Tibial artery (tissue), 4 donors: ENCODE data around the gene ARHGAP24.

Experiments
- DNase-seq, 2 donors: peaks; one replicate each; pipeline ENCODE4 v3.0.0-alpha.2; 2019
- H3K27ac ChIP-seq, 2 donors: fragments of 200-600 bp; sonication (generic) in 1 of 2; 1 replicate in 1 of 2; 2 replicates in 1 of 2; pipeline ENCODE4 v1.5.1; 2018 to 2019; ENCODE audit warnings: mild to moderate bottlenecking in 1 of 2
- H3K27me3 ChIP-seq, 2 donors: fragments of 200-600 bp; sonication (generic) in 1 of 2; one replicate each; pipeline versions ENCODE4 v1.5.1 to v1.6.0; 2016 to 2019
- H3K36me3 ChIP-seq, 3 donors: fragments of 200-600 bp; sonication (generic) in 2 of 3; one replicate each; pipeline ENCODE4 v1.5.1; 2016 to 2019; ENCODE audit warnings: mild to moderate bottlenecking in 2 of 3
- H3K4me1 ChIP-seq, 4 donors: fragments of 200-600 bp; sonication (generic) in 2 of 4; 1 replicate in 3 of 4; 2 replicates in 1 of 4; pipeline ENCODE4 v1.5.1; 2016 to 2019
- H3K4me3 ChIP-seq, 2 donors: fragments of 200-600 bp; sonication (generic) in 1 of 2; 1 replicate in 1 of 2; 2 replicates in 1 of 2; pipeline ENCODE4 v1.5.1; 2018 to 2019; ENCODE audit warnings: mild to moderate bottlenecking in 2 of 2
- H3K9me3 ChIP-seq, 3 donors: fragments of 200-600 bp; sonication (generic) in 1 of 3; one replicate each; pipeline ENCODE4 v1.5.1; 2016 to 2019
- CTCF ChIP-seq, 2 experiments: fragments of 200-600 bp in 1 of 2; fragments of 450-650 bp in 1 of 2; IDR thresholded peaks; one replicate each; pipeline ENCODE4 v1.5.1; 2017 to 2019; ENCODE audit warnings: antibody characterized with exemption in 2 of 2, mild to moderate bottlenecking in 1 of 2, moderate library complexity in 1 of 2
- intact Hi-C: fragments of 100-400 bp; cut with DNase I; formaldehyde crosslinking; loops from one replicate; pipeline ENCODE4 v1.15.0; 2023; ENCODE audit warnings: low total_unique reads

ARHGAP24 gene

DNA sequence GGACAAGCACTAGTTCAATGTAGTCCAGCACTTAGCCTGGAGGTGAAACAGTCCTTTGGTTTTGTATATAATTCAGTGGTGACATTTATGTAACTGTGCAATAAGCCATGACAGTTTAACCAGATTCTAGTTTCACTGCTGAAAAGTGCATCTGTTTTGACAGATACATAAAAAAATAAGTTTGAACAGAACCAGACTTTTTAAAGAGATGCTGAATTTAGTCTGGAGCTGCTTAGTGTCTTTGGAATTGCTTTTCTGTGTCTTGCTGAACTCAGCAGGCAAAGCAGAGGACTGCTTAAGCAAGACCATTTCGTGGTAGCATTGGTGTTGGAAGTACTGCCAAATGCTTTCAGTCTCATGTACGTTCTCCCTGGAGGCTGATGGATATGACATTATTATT, 491.4 kb downstream of the ARHGAP24 start:
- intact Hi-C loops: loop anchor here (10.0 kb wide), 1 partner anchor 142 kb away; no protein-coding TSS in a partner anchor
- H3K4me1 ChIP-seq: peaks cover 0 to 32% (median 6%) of the 10 kb centered on the region in 4 donors
- peak overlapping the region in 1 of 2 donors; percentile 21 for H3K27ac ChIP-seq
- no peaks in the 10 kb centered on the region for H3K9me3 ChIP-seq
- no peak for DNase-seq
- H3K36me3 ChIP-seq: no peaks in the 10 kb centered on the region
- no peaks in the 10 kb centered on the region for H3K27me3 ChIP-seq
- no peak overlapping the region for H3K4me3 ChIP-seq
- TF ChIP-seq CTCF (IDR thresholded peaks at IDR 0.05): no peak

DNA sequence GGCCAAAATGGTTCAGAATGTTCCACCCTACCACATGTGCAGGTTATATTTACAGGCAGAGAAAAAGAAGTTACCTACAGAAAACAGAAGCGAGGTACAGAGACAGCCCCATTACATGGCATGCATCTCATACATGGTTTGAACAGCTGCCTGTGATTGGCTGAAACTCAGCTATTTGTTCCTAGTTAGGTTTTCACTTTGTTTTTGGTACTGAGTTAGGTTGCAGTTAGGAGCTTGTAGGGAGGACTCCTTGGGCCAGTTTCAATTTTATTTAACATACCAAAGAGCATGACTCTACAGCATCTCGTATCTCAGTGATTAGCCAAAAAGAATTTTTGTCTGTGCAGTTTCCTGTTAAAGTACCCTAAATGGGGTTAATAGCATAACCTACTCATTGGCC, 492.9 kb downstream of the ARHGAP24 start:
- no peak for DNase-seq
- H3K4me3 ChIP-seq: no peak overlapping the region
- TF ChIP-seq CTCF (IDR thresholded peaks at IDR 0.05): no peak
- intact Hi-C loops: loop anchor here (10.0 kb wide), 1 partner anchor 143 kb away; no protein-coding TSS in a partner anchor
- no peaks in the 10 kb centered on the region for H3K9me3 ChIP-seq
- H3K27me3 ChIP-seq: no peaks in the 10 kb centered on the region
- H3K4me1 ChIP-seq: peaks cover 0 to 32% (median 6%) of the 10 kb centered on the region in 4 donors
- no peak overlapping the region for H3K27ac ChIP-seq
- no peaks in the 10 kb centered on the region for H3K36me3 ChIP-seq

DNA sequence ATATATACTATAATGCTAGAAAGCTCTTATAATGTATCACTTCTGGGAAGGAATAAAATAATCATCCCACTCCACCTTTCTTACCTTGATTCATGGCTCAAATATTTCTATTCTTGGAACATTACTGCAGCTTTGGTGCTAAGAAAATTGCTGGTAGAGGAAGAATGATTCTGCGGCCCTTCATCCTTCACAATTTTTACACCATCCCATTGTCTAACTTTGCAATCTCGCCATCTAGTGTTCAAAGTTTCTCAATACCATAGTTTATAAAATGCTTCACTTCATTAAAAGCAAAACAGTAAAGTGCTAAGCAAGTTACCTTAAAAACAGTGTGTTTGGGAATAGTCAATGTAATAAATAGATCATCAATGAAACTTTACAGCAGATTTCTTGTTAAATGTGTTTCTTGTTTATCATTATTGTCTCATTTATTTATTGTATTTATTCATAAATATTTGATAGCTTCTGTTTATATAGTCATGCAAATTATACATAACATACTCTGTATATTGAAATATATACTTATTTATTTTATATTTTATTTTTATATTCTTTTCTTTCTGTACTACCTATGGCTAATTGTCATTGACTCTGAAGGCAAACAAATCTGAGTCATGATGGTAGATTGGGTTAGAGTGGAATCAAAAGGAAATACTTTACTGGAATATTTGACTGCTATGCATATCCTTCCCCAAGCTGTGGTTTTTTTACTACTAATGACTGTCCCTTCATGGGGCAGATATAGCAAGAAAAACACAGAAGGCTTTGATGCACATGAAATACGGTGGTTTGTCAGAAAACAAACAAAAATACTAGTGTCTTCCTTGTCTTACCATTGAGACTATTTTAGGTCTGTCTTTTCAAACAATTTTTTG, 494.2 kb downstream of the ARHGAP24 start:
- Histone ChIP-seq H3K4me1 (peaks cover 0 to 32% (median 6%) of the 10 kb centered on the region in 4 donors), H3K36me3 (no peaks in the 10 kb centered on the region), H3K4me3 (no peak overlapping the region), H3K27ac (no peak overlapping the region), H3K27me3 (no peaks in the 10 kb centered on the region), H3K9me3 (no peaks in the 10 kb centered on the region)
- TF ChIP-seq CTCF (IDR thresholded peaks at IDR 0.05): peak; percentile 51 to 69
- intact Hi-C loops: loop anchor here (10.0 kb wide), 1 partner anchor 144 kb away; no protein-coding TSS in a partner anchor
- DNase-seq: no peak

GRCh38 chr4:85970535-85970934, 495.6 kb downstream of the ARHGAP24 start:
- DNase-seq: no peak
- H3K27me3 ChIP-seq: no peaks in the 10 kb centered on the region
- intact Hi-C loops: no loop called here
- TF ChIP-seq CTCF (IDR thresholded peaks at IDR 0.05): no peak
- no peaks in the 10 kb centered on the region for H3K9me3 ChIP-seq
- H3K4me3 ChIP-seq: no peak overlapping the region
- H3K27ac ChIP-seq: no peak overlapping the region
- peaks cover 0 to 28% (median 6%) of the 10 kb centered on the region in 4 donors for H3K4me1 ChIP-seq
- H3K36me3 ChIP-seq: no peaks in the 10 kb centered on the region

GRCh38 chr4:85979276-85979675, 504.3 kb downstream of the ARHGAP24 start:
- intact Hi-C loops: no loop called here
- no peak overlapping the region for H3K27ac ChIP-seq
- no peak for DNase-seq
- no peak overlapping the region for H3K4me3 ChIP-seq
- no peaks in the 10 kb centered on the region for H3K27me3 ChIP-seq
- no peak for TF ChIP-seq CTCF (IDR thresholded peaks at IDR 0.05)
- H3K9me3 ChIP-seq: no peaks in the 10 kb centered on the region
- peaks cover 0 to 23% (median 0%) of the 10 kb centered on the region in 3 donors for H3K36me3 ChIP-seq
- no peaks in the 10 kb centered on the region for H3K4me1 ChIP-seq
